Thyroid gland (tissue), 4 donors: ENCODE measurements around the gene KRTAP10-9. TPM values are rescaled to one million over a fixed set of nuclear protein-coding genes. Genes with fewer than 3 reads are reported as not detected.

Experiments used
- DNase-seq, 2 donors: peaks; one replicate each; pipeline ENCODE4 v3.0.0-alpha.2; 2019
- H3K27ac ChIP-seq, 3 donors: fragments of 200-600 bp; sonication (generic); 1 replicate in 2 of 3; 2 replicates in 1 of 3; pipeline ENCODE4 v1.5.1; 2016 to 2019; ENCODE audit warnings: mild to moderate bottlenecking in 1 of 3, moderate library complexity in 1 of 3
- H3K27me3 ChIP-seq: fragments of 200-600 bp; sonication (generic); one replicate; pipeline ENCODE4 v1.5.1; 2019
- H3K36me3 ChIP-seq, 2 donors: fragments of 200-600 bp; sonication (generic); one replicate each; pipeline ENCODE4 v1.5.1; 2016 to 2019
- H3K4me1 ChIP-seq, 2 donors: fragments of 200-600 bp; sonication (generic); one replicate each; pipeline ENCODE4 v1.5.1; 2017 to 2019
- H3K4me3 ChIP-seq, 3 donors: fragments of 200-600 bp; sonication (generic); replicated peaks in 1 of 3; 1 replicate in 2 of 3; 2 replicates in 1 of 3; pipeline ENCODE4 v1.5.1; 2016; ENCODE audit warnings: mild to moderate bottlenecking in 1 of 3
- H3K9me3 ChIP-seq: fragments of 200-600 bp; sonication (generic); one replicate; pipeline ENCODE4 v1.5.1; 2017
- CTCF ChIP-seq, 6 experiments: fragments of 200-600 bp in 3 of 6; fragments of 450-650 bp in 3 of 6; sonication (generic) in 3 of 6; IDR thresholded peaks; one replicate each; pipeline ENCODE4 v1.5.1; 2016 to 2019; ENCODE audit warnings: antibody characterized with exemption in 6 of 6, mild to moderate bottlenecking in 2 of 6, inconsistent platforms in 1 of 6, moderate library complexity in 1 of 6
- POLR2A ChIP-seq, 2 donors: fragments of 450-650 bp; IDR thresholded peaks; one replicate each; pipeline ENCODE4 v1.6.1; 2017; ENCODE audit warnings: antibody characterized with exemption in 2 of 2, mild to moderate bottlenecking in 2 of 2, moderate library complexity in 1 of 2
- WGBS, 2 donors: methylation state at CpG; one replicate each; pipeline ENCODE4 v1.1.5; 2017; 5-methylcytosine and 5-hydroxymethylcytosine counted together
- intact Hi-C: fragments of 100-400 bp; cut with DNase I; formaldehyde crosslinking; loops from one replicate; pipeline ENCODE4 v1.15.1; 2023
- total RNA-seq, 4 donors: library from RNA; depleted of rRNA; stranded (reverse); fragments of >200 nt; gene quantifications; one replicate each; pipeline ENCODE4 v1.2.3, GENCODE V29; 2016

Gene KRTAP10-9
- total RNA-seq, 4 donors from 2014 or later, result not detected

GRCh38 chr21:44648557-44649311, 21.8 kb downstream of the KRTAP10-9 start:
- 87 to 95% methylated on average over 16 to 25 of the region's 33 CpGs for WGBS, 2 donors
- intact Hi-C loops, result no loop called here
- no peak overlapping the region for H3K4me3 ChIP-seq
- H3K36me3 ChIP-seq, result no peaks in the 10 kb centered on the region
- H3K4me1 ChIP-seq, result no peaks in the 10 kb centered on the region
- H3K27me3 ChIP-seq, result no peaks in the 10 kb centered on the region
- no peak for DNase-seq
- TF ChIP-seq CTCF (IDR thresholded peaks at IDR 0.05), result no peak
- TF ChIP-seq POLR2A (IDR thresholded peaks at IDR 0.05), result no peak
- H3K9me3 ChIP-seq, result no peaks in the 10 kb centered on the region
- H3K27ac ChIP-seq, result no peak overlapping the region

GRCh38 chr21:44649521-44650100, 22.7 kb downstream of the KRTAP10-9 start:
- WGBS, 2 donors, result 80 to 96% methylated on average over 11 to 18 of the region's 18 CpGs
- Histone ChIP-seq H3K9me3 (no peaks in the 10 kb centered on the region), H3K4me1 (no peaks in the 10 kb centered on the region), H3K27ac (no peak overlapping the region), H3K4me3 (no peak overlapping the region), H3K27me3 (no peaks in the 10 kb centered on the region), H3K36me3 (no peaks in the 10 kb centered on the region)
- intact Hi-C loops, result no loop called here
- DNase-seq, result no peak
- TF ChIP-seq CTCF (IDR thresholded peaks at IDR 0.05) (no peak), POLR2A (IDR thresholded peaks at IDR 0.05) (no peak)

- intact Hi-C loops, result no loop called here
- no peak overlapping the region for H3K27ac ChIP-seq
- H3K4me1 ChIP-seq, result no peaks in the 10 kb centered on the region
- TF ChIP-seq POLR2A (IDR thresholded peaks at IDR 0.05) (no peak), CTCF (IDR thresholded peaks at IDR 0.05) (no peak)
- H3K9me3 ChIP-seq, result no peaks in the 10 kb centered on the region
- 90 to 93% methylated on average over 17 to 20 of the region's 20 CpGs for WGBS, 2 donors
- no peak for DNase-seq
- H3K36me3 ChIP-seq, result no peaks in the 10 kb centered on the region
- H3K27me3 ChIP-seq, result no peaks in the 10 kb centered on the region
- no peak overlapping the region for H3K4me3 ChIP-seq
Measured at GRCh38 chr21:44650265-44650972, 23.5 kb downstream of the KRTAP10-9 start.

- no peak for DNase-seq
- Histone ChIP-seq H3K27ac (no peak overlapping the region), H3K4me3 (no peak overlapping the region), H3K4me1 (no peaks in the 10 kb centered on the region), H3K36me3 (no peaks in the 10 kb centered on the region), H3K27me3 (no peaks in the 10 kb centered on the region), H3K9me3 (no peaks in the 10 kb centered on the region)
- WGBS, 2 donors, result 96 to 98% methylated on average over 7 to 12 of the region's 12 CpGs
- intact Hi-C loops, result no loop called here
- TF ChIP-seq CTCF (IDR thresholded peaks at IDR 0.05) (no peak), POLR2A (IDR thresholded peaks at IDR 0.05) (no peak)
Measured at GRCh38 chr21:44650973-44651675, 24.2 kb downstream of the KRTAP10-9 start.
